Measurements from ENCODE around the gene CAPN13.

- TF ChIP-seq EZH2 (IDR thresholded peaks at IDR 0.05; ENCODE audit: borderline replicate concordance, insufficient read depth, low read depth, low read length, poor library complexity, severe bottlenecking), result no peak
- no peak for TF ChIP-seq CTCF (IDR thresholded peaks at IDR 0.05)
These were observed 115.9 kb downstream of the CAPN13 start for GRCh38 chr2:30691091-30691947.
